Type B pancreatic cell (in vitro differentiated cells): ENCODE measurements around the gene NIPSNAP3A. TPM values are rescaled to one million over a fixed set of nuclear protein-coding genes. Genes with fewer than 3 reads are reported as not detected.
A peak's percentile ranks its signal among the peaks of the same experiment; 100 is the strongest.

Experiments used
- DNase-seq: peaks from one replicate; pipeline ENCODE4 v3.0.0; 2021; ENCODE audit warnings: mixed read lengths; ENCODE audit not compliant: unreplicated experiment; ENCODE audit errors: extremely low spot score
- H3K27ac Mint-ChIP-seq: 2 replicates; pipeline ENCODE4 v1.8.0; 2021; ENCODE audit warnings: mild to moderate bottlenecking, mixed read lengths
- H3K27me3 Mint-ChIP-seq: 2 replicates; pipeline ENCODE4 v1.8.0; 2021; ENCODE audit warnings: mixed read lengths
- H3K36me3 Mint-ChIP-seq: 2 replicates; pipeline ENCODE4 v1.8.0; 2021; ENCODE audit warnings: mixed read lengths
- H3K4me1 Mint-ChIP-seq: one replicate; pipeline ENCODE4 v1.8.0; 2021; ENCODE audit warnings: mixed read lengths; ENCODE audit not compliant: unreplicated experiment
- H3K4me3 Mint-ChIP-seq: 2 replicates; pipeline ENCODE4 v1.8.0; 2021; ENCODE audit warnings: mild to moderate bottlenecking, mixed read lengths
- H3K9me3 Mint-ChIP-seq: 2 replicates; pipeline ENCODE4 v1.8.0; 2021; ENCODE audit warnings: mixed read lengths
- CTCF ChIP-seq: fragments of 200-600 bp; sonication (generic); conservative IDR thresholded peaks from 2 replicates; pipeline ENCODE4 v1.5.0; 2021; ENCODE audit warnings: antibody characterized with exemption, mild to moderate bottlenecking
- total RNA-seq: library from RNA; stranded (reverse); gene quantifications from 2 replicates; pipeline ENCODE4 v1.2.1, GENCODE V29; 2021; ENCODE audit warnings: low replicate concordance

Gene NIPSNAP3A
- total RNA-seq, 1 donor from 2014 or later = 17.1 TPM

- TF ChIP-seq CTCF = no peak
- Mint-ChIP-seq H3K36me3 (peaks cover 24% of the 10 kb centered on the region), H3K27ac (no peak overlapping the region), H3K4me1 (no peaks in the 10 kb centered on the region), H3K9me3 (no peaks in the 10 kb centered on the region), H3K4me3 (no peak overlapping the region), H3K27me3 (no peaks in the 10 kb centered on the region)
- no peak for DNase-seq
Measured at GRCh38 chr9:104800068-104800785, 52.7 kb downstream of the NIPSNAP3A start.

GRCh38 chr9:104802110-104802509, 54.6 kb downstream of the NIPSNAP3A start:
- no peak for DNase-seq
- Mint-ChIP-seq H3K27ac (no peak overlapping the region), H3K4me3 (no peak overlapping the region)

GRCh38 chr9:104802906-104803305, 55.4 kb downstream of the NIPSNAP3A start:
- Mint-ChIP-seq H3K4me3 (no peak overlapping the region), H3K27me3 (no peaks in the 10 kb centered on the region), H3K36me3 (peaks cover 18% of the 10 kb centered on the region), H3K9me3 (no peaks in the 10 kb centered on the region), H3K4me1 (no peaks in the 10 kb centered on the region), H3K27ac (no peak overlapping the region)
- DNase-seq = no peak
- no peak for TF ChIP-seq CTCF

More at GRCh38 chr9:104802110-104802509, 54.6 kb downstream of the NIPSNAP3A start:
- Mint-ChIP-seq H3K36me3 (peaks cover 23% of the 10 kb centered on the region), H3K27me3 (no peaks in the 10 kb centered on the region), H3K4me1 (no peaks in the 10 kb centered on the region), H3K9me3 (no peaks in the 10 kb centered on the region)
- no peak for TF ChIP-seq CTCF

GRCh38 chr9:104805441-104805840, 58.0 kb downstream of the NIPSNAP3A start:
- Mint-ChIP-seq H3K27ac (no peak overlapping the region), H3K9me3 (no peaks in the 10 kb centered on the region), H3K36me3 (peaks cover 31% of the 10 kb centered on the region), H3K27me3 (no peaks in the 10 kb centered on the region), H3K4me3 (no peak overlapping the region), H3K4me1 (no peaks in the 10 kb centered on the region)
- DNase-seq = no peak
- no peak for TF ChIP-seq CTCF

GRCh38 chr9:104808035-104808614, 60.6 kb downstream of the NIPSNAP3A start:
- peak; percentile 46 for TF ChIP-seq CTCF
- Mint-ChIP-seq H3K4me1 (no peaks in the 10 kb centered on the region), H3K4me3 (no peak overlapping the region), H3K9me3 (no peaks in the 10 kb centered on the region), H3K27me3 (no peaks in the 10 kb centered on the region), H3K27ac (no peak overlapping the region), H3K36me3 (peaks cover 39% of the 10 kb centered on the region)
- DNase-seq = no peak

Other genes with a start within 250 kb of the NIPSNAP3A start
- gene OR13F1, start 243.4 kb upstream of the NIPSNAP3A start, total RNA-seq = not detected in 2 replicates
- gene OR13C4, start 220.5 kb upstream of the NIPSNAP3A start, total RNA-seq = not detected in 2 replicates
- gene OR13C3, start 210.8 kb upstream of the NIPSNAP3A start, total RNA-seq = not detected in 2 replicates
- not detected in 2 replicates for gene OR13C8, start 178.5 kb upstream of the NIPSNAP3A start, total RNA-seq
- gene OR13C5, start 148.3 kb upstream of the NIPSNAP3A start, total RNA-seq = not detected in 2 replicates
- gene OR13C2, start 142.1 kb upstream of the NIPSNAP3A start, total RNA-seq = not detected in 2 replicates
- not detected in 2 replicates for gene OR13C9, start 129.5 kb upstream of the NIPSNAP3A start, total RNA-seq
- gene OR13D1, start 53.2 kb upstream of the NIPSNAP3A start, total RNA-seq = not detected in 2 replicates
- gene NIPSNAP3B, start 16.4 kb downstream of the NIPSNAP3A start, total RNA-seq = 2.3 and 3.3 TPM in 2 replicates
- gene ABCA1, start 180.5 kb downstream of the NIPSNAP3A start, total RNA-seq = 16.2 and 20.8 TPM in 2 replicates